ENCODE data around the gene GABRB1. TPM values are rescaled to one million over a fixed set of nuclear protein-coding genes. Genes with fewer than 3 reads are reported as not detected.

The GABRB1 gene
- total and polyA plus RNA-seq, 2 donors (not counting 1 experiment from before 2014, with no cell fraction given), result not detected

DNA sequence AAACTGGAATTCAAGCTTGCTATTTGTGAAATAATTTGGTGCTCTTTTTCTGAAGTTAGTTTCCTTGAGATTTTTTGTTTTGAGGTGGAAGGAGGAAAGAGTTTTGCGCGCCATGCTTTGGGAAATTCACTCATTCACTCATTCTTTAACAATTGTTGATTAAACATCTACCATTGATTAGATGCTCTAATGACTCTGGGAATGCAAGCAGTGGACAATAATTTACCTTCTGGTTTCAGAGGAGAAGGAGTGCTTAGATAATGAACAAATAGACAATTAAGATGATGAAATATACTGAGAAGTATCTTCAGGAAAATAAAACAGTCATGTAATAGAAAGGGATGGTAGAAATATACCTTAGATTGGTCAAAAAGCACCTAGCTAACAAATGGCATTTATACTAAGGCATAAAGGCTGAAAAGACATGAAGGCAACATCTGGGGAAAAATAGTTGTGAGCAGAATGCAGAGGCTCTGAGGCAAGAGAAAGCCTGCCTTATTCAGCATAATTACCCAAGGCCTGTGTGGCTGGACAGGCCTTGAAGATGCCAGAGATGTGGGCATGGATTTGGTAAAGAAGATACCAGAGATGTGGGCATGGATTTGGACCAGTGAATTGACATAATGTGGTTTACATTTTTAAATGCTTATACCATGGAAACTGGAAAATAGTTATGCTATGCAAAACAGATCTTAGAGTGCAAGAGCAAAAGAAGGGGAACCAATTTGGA, 434.9 kb downstream of the GABRB1 start:
- no peaks in the 10 kb centered on the region for H3K36me3 ChIP-seq (replicated peaks in 1 of 2; ENCODE audit: control extremely low read depth in 1 of 2, control insufficient read depth in 1 of 2, extremely low read depth in 1 of 2, insufficient read depth in 2 of 2, low read length in 1 of 2)
- H3K4me3 Mint-ChIP-seq, result no peak overlapping the region
- no peak overlapping the region for H3K9ac ChIP-seq (ENCODE audit: low read length)
- CTCF ChIA-PET, result interaction anchor here (0.9 to 1.1 kb wide), 2 partner anchors 23 to 99 kb away, joined by 3 to 6 read pairs; no protein-coding TSS in a partner anchor
- H3K27me3 ChIP-seq (replicated peaks in 1 of 4; ENCODE audit: control extremely low read depth in 1 of 4, control insufficient read depth in 3 of 4, insufficient read depth in 4 of 4, low read length in 3 of 4), result no peaks in the 10 kb centered on the region
- H3K9me3 ChIP-seq (ENCODE audit: control extremely low read depth in 1 of 3, control insufficient read depth in 2 of 3, insufficient read depth in 1 of 3, low read length in 2 of 3), result no peaks in the 10 kb centered on the region
- peaks cover 22% of the 10 kb centered on the region for H3K79me2 ChIP-seq (ENCODE audit: control insufficient read depth, insufficient read depth, low read length)
- peak overlapping the region in 1 of 2 donors; percentile 96 for H3K27ac ChIP-seq (ENCODE audit: low read length in 2 of 2)
- peaks cover 22 to 27% of the 10 kb centered on the region in 2 donors for H3K4me1 ChIP-seq (ENCODE audit: control insufficient read depth in 2 of 2, insufficient read depth in 2 of 2, low read length in 2 of 2)
- intact Hi-C loops (cut with micrococcal nuclease), result no loop called here
- no peak for TF ChIP-seq EZH2 (IDR thresholded peaks at IDR 0.05; ENCODE audit: borderline replicate concordance, insufficient read depth, low read depth, low read length, poor library complexity, severe bottlenecking)
- TF ChIP-seq, protein P1, sequence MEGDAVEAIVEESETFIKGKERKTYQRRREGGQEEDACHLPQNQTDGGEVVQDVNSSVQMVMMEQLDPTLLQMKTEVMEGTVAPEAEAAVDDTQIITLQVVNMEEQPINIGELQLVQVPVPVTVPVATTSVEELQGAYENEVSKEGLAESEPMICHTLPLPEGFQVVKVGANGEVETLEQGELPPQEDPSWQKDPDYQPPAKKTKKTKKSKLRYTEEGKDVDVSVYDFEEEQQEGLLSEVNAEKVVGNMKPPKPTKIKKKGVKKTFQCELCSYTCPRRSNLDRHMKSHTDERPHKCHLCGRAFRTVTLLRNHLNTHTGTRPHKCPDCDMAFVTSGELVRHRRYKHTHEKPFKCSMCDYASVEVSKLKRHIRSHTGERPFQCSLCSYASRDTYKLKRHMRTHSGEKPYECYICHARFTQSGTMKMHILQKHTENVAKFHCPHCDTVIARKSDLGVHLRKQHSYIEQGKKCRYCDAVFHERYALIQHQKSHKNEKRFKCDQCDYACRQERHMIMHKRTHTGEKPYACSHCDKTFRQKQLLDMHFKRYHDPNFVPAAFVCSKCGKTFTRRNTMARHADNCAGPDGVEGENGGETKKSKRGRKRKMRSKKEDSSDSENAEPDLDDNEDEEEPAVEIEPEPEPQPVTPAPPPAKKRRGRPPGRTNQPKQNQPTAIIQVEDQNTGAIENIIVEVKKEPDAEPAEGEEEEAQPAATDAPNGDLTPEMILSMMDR (IDR thresholded peaks at IDR 0.05), result no peak
- no peak overlapping the region for H3K4me2 ChIP-seq (replicated peaks; ENCODE audit: low read depth, low read length, poor library complexity, severe bottlenecking)
- no peaks in the 10 kb centered on the region for H3K9me3 Mint-ChIP-seq (ENCODE audit: insufficient read depth)
- H3K4me1 Mint-ChIP-seq, result peaks cover 42% of the 10 kb centered on the region
- H4K20me1 ChIP-seq (ENCODE audit: control insufficient read depth, insufficient read depth, low read length, poor library complexity, severe bottlenecking), result no peaks in the 10 kb centered on the region
- no peak for DNase-seq
- WGBS (ENCODE audit: insufficient coverage), result no CpG with 5 or more reads among the region's 2 CpGs
- H3K4me3 ChIP-seq (ENCODE audit: control extremely low read depth in 1 of 5, extremely low read depth in 1 of 5, insufficient read depth in 1 of 5, low read depth in 2 of 5, low read length in 4 of 5), result no peak overlapping the region
- peak overlapping the region; percentile 78 for H3K27ac Mint-ChIP-seq
- no peak overlapping the region for H2AFZ ChIP-seq (ENCODE audit: insufficient read depth, low read depth, low read length, poor library complexity, severe bottlenecking)
- POLR2A ChIA-PET, result no interaction called here
- no peaks in the 10 kb centered on the region for H3K27me3 Mint-ChIP-seq
- no peak for ATAC-seq (ENCODE audit: low read depth)

DNA sequence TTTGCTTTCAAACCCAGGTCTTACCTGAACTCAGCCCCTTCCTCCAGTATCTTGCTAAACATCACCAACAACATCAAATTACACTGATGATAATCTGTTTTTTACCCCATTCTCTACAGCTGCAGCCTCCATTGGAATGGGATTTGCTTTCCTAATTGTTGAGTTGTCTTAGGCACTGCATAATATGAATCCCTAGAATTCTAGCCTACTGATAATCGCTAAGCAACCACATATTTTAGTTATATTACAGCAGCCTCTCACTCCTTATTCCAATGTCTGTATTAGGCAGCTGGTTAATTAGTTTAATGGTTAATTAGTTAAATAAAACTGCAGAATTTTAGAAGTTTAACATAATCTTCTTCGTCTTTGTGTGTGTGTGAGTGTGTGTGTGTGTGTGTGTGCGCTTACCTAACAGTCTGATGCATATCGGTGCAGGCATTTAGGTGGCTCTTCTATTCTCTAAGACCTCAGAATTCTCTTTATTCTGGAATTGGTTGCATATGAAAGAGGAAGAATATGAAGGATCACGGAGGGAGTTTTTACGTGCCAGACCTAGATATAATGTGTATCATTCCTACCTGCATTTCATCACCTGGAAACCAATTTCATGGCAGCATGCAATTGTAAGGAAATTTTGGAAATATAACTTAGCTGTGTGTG, 437.5 kb downstream of the GABRB1 start:
- no peaks in the 10 kb centered on the region for H3K9me3 Mint-ChIP-seq (ENCODE audit: insufficient read depth)
- no peaks in the 10 kb centered on the region for H3K27me3 Mint-ChIP-seq
- DNase-seq (no peak), ATAC-seq (ENCODE audit: low read depth) (no peak)
- no CpG with 5 or more reads among the region's 6 CpGs for WGBS (ENCODE audit: insufficient coverage)
- H3K36me3 ChIP-seq (replicated peaks in 1 of 2; ENCODE audit: control extremely low read depth in 1 of 2, control insufficient read depth in 1 of 2, extremely low read depth in 1 of 2, insufficient read depth in 2 of 2, low read length in 1 of 2), result no peaks in the 10 kb centered on the region
- H3K79me2 ChIP-seq (ENCODE audit: control insufficient read depth, insufficient read depth, low read length), result no peaks in the 10 kb centered on the region
- peaks cover 0 to under 1% (median 0%) of the 10 kb centered on the region in 3 donors for H3K9me3 ChIP-seq (ENCODE audit: control extremely low read depth in 1 of 3, control insufficient read depth in 2 of 3, insufficient read depth in 1 of 3, low read length in 2 of 3)
- no peaks in the 10 kb centered on the region for H3K27me3 ChIP-seq (replicated peaks in 1 of 4; ENCODE audit: control extremely low read depth in 1 of 4, control insufficient read depth in 3 of 4, insufficient read depth in 4 of 4, low read length in 3 of 4)
- no peak overlapping the region for H3K27ac Mint-ChIP-seq
- H3K4me3 ChIP-seq (ENCODE audit: control extremely low read depth in 1 of 5, extremely low read depth in 1 of 5, insufficient read depth in 1 of 5, low read depth in 2 of 5, low read length in 4 of 5), result no peak overlapping the region
- no peak overlapping the region for H3K9ac ChIP-seq (ENCODE audit: low read length)
- no peak overlapping the region for H3K27ac ChIP-seq (ENCODE audit: low read length in 2 of 2)
- no peak overlapping the region for H2AFZ ChIP-seq (ENCODE audit: insufficient read depth, low read depth, low read length, poor library complexity, severe bottlenecking)
- peaks cover 8 to 12% of the 10 kb centered on the region in 2 donors for H3K4me1 ChIP-seq (ENCODE audit: control insufficient read depth in 2 of 2, insufficient read depth in 2 of 2, low read length in 2 of 2)
- no peak for TF ChIP-seq EZH2 (IDR thresholded peaks at IDR 0.05; ENCODE audit: borderline replicate concordance, insufficient read depth, low read depth, low read length, poor library complexity, severe bottlenecking)
- TF ChIP-seq, protein P1 (IDR thresholded peaks at IDR 0.05), result no peak
- peaks cover 19% of the 10 kb centered on the region for H3K4me1 Mint-ChIP-seq
- ChIA-PET CTCF (interaction anchor here (3.4 kb wide), 1 partner anchor 16 kb away, joined by 13 read pairs; the partner anchor contains the start of gene ATP10D), POLR2A (no interaction called here)
- H3K4me3 Mint-ChIP-seq, result no peak overlapping the region
- no peaks in the 10 kb centered on the region for H4K20me1 ChIP-seq (ENCODE audit: control insufficient read depth, insufficient read depth, low read length, poor library complexity, severe bottlenecking)
- intact Hi-C loops (cut with micrococcal nuclease), result no loop called here
- no peak overlapping the region for H3K4me2 ChIP-seq (replicated peaks; ENCODE audit: low read depth, low read length, poor library complexity, severe bottlenecking)

Data from B cell (primary cell).